GM18508 (cell line): ENCODE data around the gene MYH13.

Experiments
- ATAC-seq: cut with Tn5 transposase; IDR thresholded peaks from one replicate; pipeline ENCODE4 v1.9.1; 2021; ENCODE audit warnings: moderate number of reproducible peaks; ENCODE audit not compliant: insufficient read depth, unreplicated experiment

Gene MYH13

DNA sequence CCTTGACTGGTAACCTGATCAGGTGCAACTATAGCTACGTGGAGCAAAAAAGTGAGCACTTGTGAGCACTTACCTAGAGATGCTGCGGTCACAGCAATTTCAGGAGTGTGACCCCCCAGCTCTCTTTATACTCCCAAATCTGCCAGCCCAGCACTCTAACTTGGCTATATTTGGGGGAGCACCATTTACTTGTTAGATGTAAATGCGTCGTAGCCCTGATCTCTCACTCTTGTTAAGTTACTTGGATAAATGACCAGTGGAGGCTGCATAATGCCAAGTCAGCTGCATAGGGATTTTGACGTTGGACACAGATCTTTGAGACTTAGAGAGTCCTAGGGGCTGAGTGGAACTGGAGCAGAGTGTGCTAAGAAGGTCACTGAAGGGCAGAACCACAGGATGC is at the start of gene MYH13:
Gene MYH13 (minus strand): TSS at position 101 of the 400 bp plus-strand sequence. CDS start 8,476 bp downstream, outside the sequence.
- ATAC-seq, result no peak

DNA sequence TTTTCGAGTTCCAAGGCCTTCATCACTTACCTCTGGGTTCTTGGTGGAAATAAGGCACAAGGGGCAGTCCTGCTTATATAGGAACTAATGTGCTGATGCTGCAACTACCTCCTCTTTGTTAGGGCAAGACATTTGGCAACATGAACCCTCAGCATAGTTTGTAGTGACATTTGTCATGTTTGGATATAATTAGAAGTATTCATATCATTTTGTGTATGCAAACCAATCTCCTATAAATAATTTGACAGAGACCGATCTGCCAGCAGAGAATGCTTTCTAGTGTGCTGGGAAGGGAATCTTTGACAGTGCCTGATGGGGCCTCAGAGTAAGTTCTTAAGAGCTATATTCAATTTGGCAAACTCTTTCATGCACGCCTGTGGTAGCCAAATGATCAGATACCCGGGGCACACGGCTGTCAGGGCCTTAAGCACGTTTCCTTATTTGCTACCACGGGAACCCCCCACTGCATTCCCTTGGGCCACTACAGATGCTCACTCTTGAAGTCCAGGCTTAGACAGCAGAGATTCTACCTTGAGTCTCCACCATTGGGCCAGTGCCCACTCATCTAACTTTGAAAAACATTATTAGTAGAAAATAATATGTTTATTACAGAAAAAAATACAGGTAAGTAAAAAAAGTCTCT is 49.2 kb upstream of the MYH13 start, which contains the start of gene MYH8:
Gene MYH8 (minus strand): TSS at position 51 of the 643 bp plus-strand sequence. CDS start 1,723 bp downstream, outside the sequence.
- ATAC-seq, result no peak

DNA sequence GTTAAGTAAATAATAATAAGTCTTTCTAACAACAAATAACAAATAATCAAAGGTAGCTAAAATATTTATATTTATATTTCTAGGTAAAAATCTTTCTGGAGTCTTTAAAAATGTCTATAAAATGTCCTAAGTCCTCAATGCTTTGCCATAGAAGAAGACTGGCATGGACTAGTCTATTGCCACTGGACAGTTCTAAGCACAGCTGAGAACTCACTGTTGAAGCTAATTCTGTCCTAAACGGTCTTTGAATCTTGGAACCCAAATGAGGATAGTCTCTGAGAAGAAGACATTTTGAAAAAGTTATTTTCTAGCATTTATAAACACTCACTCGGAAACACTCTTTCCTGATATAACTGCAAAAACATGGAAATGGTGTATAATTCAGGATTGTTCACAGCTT is 48.4 kb upstream of the MYH13 start:
- no peak for ATAC-seq

DNA sequence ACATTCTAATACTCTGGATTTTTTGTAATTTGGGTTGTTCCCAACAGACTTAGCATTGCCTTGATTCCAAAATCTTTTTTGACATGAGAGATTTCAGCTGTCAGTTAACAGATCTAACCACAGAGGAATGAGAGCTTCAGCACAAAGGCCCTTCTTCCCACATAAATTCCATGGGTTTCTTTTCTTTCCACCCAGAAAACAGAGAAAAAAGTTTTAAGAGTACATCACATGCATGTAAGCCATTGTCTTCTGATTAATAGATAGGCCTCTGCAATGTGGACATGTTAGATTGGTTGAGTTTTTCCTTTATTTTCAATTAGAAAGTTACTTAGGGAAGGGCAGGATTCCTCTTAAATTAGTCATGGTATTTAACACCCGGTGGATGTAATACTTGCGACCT is 48.0 kb upstream of the MYH13 start:
- no peak for ATAC-seq

DNA sequence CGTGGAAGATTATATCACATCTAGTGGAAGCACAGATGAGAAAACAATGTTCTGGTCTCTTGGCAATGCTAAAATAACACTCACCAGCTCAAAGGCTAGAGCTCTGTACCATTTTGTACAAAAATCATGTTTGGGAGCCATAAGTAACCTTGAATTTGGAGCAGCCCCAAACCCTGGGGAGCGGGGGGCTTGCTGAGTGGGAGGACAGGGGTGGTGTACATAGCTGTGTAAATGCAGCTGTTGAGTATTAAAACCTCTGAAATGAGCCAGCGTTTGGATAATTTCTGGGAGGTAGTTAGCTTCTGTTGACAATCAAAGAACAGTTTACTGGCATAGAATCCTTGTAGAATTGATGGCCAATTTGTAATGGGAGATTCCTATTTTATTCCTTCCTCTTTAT is 44.6 kb upstream of the MYH13 start:
- no peak for ATAC-seq

DNA sequence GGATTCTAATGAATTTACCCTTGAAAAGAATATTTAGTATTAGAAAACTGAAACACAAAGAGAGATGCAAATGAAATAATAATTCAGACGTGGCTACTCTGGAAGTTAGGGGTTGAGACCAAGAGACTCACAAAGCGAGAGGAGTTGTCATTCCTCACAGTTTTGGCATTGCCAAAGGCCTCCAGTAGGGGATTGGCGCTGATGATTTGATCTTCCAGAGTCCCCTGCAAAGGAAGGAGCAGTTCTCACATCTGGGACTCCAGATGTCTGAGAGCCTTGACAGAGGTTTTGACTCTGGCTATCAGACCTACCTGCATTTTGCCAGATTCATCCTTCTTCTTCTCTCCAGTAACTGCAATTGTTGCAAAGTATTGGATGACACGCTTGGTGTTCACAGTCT is 42.4 kb upstream of the MYH13 start:
- ATAC-seq, result no peak

DNA sequence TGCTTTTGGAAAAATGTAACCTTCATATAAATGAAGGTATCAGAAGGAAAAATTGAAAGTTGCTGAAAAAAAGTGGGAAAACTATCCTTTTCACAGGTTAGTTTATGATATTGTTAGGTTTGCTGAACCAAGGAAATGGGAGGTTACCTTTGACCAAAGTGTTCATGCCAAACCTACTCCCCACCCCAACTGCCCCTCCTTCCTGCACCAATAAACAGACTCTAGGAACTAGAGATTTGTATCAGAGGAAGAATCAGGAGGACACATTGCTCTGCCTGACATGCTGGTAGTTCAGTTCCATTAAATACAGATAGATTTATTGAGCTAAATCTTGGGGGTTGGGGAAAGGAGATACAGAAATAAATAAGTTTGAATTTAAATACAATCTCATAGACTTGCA is 30.8 kb upstream of the MYH13 start:
- ATAC-seq, result no peak

DNA sequence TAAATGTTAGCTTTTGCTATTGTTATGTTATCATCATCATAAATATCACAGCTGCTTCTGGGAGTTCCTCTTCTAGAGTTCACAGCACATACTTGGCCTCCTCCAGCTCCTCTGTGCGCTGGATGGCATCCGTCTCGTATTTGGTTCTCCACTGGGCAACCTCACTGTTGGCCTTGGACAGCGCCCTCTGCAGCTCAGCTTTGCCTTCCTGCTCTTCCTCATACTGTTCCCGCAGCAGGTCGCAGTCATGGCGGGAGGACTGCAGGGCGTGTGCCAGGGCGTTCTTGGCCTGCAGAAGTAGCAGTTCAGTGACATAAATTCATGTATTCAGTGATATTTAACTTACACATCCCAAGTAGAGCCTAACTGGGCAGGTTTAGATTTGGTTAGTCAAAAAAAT is 25.5 kb upstream of the MYH13 start:
- no peak for ATAC-seq

DNA sequence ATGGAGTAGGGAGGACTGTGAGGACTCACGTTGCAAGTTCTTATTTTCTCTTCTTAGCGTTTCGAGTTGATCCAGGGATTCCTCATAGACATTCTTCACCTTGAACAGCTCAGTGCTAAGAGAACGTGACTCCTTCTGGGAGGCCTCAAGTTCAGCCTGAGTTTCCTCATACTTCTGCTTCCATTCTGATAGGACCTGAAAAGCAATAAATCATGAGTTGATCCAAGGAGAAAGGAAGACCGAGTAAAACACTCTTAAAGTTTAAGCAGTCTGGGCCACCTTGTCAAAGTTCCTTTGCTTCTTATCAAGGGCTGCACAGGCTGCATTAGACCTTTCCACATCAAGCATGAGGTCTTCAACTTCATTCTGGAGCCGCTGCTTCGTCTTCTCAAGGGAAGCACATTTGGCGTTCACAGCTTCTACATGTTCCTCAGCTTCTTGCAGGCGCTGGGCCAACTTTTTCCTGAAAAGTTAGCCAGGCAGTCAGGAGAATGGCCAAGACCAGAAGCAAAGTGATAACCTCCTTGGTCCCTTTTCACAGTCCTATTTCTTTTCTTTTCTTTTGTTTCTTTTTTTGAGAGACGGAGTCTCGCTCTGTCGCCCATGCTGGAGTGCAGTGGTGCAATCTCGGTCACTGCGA is 23.8 kb upstream of the MYH13 start:
- no peak for ATAC-seq

DNA sequence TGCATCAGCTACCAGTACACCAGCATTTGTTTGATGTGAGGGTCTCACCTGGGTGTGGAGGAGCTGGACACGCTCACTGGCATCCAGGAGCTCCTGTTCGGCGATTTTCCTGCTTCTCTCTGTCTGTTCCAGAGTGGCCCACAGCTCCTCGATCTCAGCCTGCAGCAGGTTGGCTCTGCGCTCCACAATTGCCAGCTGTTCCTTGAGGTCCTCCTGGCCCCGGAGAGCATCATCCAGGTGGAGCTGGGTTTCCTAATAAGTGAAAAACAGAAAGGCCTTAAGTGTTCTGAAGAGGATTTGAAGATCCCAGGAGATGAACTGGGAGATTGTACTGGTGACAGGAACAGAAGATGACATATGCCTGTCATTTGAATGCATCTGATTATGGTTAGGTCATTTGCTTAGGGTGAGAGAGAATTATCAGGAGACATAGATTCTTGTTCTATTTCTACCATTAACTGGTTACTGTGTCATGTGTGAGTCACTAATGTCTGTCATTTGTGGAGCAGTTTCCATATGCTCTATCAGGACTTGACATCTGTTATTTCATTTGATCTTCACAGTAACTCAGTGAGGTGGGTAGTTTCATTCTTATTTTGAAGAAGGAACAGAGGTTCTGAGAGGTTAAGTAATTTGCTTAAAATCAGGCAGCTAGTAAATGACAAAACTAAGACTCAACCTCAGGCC is 21.5 kb upstream of the MYH13 start:
- no peak for ATAC-seq

DNA sequence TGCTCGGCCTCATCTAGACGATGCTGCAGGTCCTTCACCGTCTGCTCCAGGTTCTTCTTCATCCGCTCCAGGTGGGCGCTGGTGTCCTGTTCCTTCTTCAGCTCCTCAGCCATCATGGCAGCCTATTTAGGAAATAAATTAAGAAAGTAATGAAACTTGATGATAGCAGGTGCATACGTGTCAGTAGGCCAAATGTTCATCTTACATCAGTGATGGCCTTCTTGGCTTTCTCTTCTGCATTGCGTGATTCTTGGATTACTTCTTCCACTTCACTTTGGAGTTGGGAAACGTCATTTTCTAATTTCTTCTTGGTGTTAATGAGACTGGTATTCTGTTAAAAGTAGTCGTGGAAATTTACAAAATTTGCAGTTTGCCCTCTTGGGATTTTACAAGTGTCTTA is 20.1 kb upstream of the MYH13 start:
- no peak for ATAC-seq

DNA sequence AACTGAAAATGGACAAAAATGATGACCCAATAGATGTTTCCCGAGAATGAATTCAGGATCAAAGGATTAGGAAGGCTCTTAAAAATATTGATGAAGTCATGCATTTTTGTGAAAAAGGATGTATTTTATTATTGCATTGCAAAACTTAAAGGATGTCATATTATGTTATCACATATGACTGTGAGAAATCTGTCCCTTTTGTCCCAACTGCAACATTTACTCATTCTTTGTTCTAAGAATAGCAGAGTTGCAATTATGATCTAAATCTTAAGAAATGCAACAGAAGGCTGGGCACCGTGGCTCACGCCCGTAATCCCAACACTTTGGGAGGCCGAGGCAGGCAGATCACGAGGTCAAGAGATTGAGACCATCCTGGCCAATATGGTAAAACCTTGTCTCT is 13.1 kb upstream of the MYH13 start:
- ATAC-seq, result no peak

DNA sequence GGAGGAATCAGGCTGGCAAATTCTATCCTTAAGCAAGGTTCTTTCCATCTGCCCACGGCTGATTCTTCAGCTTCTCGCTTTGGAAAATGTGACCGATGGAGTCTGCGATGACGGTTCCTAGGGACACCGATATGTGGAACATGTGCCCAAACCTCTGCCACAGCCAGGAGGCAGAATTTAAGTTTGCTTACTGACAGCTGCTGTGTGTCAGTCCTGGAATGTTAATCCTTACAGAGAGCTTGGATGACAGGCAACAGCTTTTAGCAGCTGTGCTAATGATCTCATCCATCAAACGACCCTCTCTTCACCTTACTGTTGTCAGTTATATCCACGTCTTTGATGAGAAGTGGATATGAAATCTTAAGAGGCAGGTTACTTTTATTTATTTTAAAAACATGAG is 11.4 kb upstream of the MYH13 start:
- ATAC-seq, result no peak

DNA sequence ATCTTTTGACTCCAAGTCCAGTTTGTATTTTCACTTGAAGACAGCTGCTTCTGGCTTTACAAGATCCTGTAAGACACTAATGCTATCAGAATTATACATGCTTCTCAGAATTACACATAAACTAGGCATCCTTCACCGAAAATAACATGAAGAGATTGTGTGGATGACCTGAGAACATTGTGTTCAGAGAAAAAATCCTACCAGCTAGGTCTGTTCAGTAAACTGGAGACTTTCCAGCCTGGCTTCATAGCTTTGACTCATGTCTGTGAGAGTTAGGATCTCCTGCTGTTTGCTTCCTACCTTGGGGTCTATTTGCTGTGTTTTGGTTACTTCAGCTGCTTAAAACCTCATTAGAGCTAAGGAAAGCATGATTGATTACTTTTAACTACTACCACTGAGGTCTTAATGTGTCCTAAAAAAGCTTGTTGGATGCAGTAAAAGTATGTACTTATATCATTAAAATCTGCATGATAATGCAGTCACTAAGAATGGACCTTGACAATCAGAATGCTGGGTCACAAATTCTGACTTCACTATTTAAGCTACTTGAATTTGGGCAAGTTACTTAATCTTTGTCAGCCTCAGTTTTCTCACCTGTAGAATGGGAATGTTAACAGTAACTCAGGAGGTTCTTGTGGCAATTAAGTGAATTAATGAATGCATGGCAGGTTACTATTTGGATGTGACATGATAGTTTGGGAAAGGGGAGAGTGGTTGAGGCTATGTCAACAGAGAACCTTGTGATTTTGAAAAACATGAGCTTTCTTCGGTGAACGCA is 8.0 kb upstream of the MYH13 start:
- ATAC-seq, result no peak

DNA sequence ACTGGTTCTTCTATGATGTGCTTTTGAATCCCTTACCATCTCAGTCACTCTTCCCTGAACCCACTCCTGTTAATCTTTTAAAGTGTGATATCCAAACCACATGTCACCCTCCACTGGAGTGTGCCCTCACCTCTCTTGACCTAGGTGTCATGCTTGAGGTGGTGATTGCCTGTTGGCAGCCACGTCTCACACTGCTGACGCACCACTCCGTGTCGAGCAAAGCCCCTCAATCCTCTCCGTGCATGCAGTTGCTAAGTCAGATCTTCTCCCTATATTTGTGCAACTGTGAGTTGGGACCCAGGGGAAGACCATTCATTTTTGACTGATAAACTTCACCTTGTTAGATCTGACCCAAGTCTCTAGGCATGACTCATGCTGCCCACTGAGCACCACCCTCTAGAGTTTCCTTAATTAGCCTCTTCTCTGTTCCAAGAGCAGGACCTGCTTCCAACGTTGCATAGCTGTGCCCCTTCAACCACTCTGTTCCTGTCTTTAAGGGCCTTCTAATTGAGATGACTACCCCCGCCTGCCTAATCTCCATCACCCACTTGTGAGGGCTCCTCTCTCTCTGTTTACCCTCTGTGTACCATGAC is 2.7 kb downstream of the MYH13 start:
- ATAC-seq, result no peak

DNA sequence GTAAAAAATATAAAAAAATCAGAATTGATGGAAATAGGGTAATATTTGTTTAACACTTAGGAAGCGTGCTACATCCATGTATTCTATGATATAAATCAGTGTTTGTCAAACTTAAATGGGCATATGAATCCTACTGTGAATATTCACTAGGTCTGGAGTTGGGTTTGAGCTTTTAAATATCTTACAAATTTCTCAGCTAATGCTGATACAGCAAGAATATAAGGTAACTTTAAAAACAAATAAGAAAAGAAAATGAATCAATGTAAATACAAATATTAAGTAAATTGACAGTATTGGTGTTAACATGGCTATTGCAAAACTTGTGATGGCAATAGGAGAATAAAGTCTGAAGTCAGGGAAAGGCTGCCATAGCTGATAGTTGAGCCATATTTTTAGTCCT is 3.6 kb downstream of the MYH13 start:
- ATAC-seq, result no peak

DNA sequence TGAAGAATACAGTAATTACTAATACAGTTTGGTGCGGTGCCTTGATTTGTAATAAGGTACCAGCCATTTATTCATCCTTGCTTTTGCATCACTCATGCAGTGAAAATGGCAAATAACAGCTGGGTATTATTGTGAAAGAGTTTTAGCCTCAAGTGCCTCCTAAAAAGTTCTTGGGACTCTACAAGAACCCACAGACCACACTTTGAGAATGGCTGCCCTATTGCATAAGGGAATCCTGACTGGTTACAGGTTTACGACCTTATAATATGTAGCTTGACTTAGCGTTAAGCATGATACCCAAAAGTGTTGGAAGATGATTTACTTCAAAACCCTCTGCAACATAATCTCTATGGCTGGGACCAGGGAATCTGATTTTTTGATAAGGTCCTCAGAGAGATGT is 4.2 kb downstream of the MYH13 start:
- ATAC-seq, result no peak

DNA sequence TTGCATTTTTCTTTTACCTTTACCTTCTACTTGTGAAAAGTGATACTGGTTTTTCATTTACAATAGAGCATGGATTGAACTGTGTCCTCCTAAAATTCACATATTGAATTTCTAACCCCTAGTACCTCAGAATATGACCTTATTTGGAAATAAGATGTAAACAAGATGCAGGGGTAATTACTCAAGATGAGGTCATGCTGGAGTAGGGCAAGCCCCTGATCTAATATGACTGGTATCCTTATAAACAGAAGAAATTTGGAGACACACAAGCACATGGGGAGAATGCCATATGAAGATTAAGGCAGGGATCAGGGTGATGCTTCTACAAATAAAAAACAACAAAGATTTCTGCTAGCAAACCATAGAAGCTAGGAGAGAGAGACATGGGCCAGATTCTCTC is 12.2 kb downstream of the MYH13 start:
- ATAC-seq, result no peak

DNA sequence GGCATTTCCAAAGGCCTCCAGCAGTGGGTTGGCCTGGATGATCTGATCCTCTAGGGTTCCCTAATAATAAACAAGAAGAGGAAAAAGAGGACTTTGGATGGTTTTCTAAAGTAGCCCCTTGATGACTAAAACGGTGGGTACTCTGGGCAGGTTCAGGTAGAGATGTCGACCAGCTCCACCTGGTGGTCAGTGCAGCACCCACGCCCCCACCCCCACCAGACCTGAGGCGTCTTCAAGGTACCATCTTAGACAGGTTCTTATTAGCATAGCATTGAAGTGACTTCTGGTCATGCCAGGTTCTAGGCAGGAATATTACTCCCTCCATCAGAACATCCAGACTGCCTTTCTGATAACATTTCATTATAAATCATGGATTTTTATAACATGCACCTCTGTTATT is 15.0 kb downstream of the MYH13 start:
- ATAC-seq, result no peak

DNA sequence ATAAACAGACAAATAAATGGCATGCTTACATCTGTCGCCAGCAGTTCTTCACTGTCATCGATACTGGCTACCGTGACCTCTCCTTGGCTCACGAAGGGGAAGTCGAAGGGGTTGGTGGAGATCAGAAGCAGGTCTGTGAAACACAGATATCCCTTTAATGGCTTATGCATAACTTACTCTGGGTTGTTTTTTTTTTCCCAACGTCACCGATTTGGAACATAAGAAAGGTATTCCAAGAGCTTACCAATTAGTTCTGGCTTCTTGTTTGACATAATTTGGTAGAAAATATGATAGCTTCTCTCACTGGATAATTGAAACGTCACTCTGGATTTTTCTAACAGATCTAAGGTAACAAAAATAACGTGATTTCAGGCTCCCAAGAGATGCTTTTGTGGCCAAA is 18.2 kb downstream of the MYH13 start:
- no peak for ATAC-seq

DNA sequence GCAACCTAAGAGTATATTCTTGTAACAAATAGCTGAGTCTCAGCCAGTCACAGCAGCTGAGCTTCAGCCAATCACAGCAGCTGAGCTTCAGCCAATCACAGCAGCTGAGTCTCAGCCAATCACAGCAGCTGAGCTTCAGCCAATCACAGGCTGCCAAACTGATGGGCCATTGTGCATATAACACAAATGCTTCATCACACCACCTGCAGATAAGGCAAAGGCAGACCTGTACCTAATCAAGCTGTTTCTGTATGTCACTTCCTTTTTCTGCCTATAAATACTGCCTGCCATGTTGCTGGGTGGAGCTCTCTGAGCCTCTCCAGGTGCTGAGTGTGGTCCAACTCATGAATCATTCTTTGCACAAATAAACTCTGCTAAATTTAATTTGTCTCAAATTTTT is 19.9 kb downstream of the MYH13 start:
- no peak for ATAC-seq
